ENCODE measurements around the gene BEST2.

- no peak for TF ChIP-seq ZFP3 (CRISPR knock-in tag; IDR thresholded peaks at IDR 0.05)
- TF ChIP-seq CREB5 (CRISPR knock-in tag; IDR thresholded peaks at IDR 0.05; ENCODE audit: low read depth), result no peak
- TF ChIP-seq GLIS3 (CRISPR knock-in tag; IDR thresholded peaks at IDR 0.05), result no peak
- TF ChIP-seq, protein P1, sequence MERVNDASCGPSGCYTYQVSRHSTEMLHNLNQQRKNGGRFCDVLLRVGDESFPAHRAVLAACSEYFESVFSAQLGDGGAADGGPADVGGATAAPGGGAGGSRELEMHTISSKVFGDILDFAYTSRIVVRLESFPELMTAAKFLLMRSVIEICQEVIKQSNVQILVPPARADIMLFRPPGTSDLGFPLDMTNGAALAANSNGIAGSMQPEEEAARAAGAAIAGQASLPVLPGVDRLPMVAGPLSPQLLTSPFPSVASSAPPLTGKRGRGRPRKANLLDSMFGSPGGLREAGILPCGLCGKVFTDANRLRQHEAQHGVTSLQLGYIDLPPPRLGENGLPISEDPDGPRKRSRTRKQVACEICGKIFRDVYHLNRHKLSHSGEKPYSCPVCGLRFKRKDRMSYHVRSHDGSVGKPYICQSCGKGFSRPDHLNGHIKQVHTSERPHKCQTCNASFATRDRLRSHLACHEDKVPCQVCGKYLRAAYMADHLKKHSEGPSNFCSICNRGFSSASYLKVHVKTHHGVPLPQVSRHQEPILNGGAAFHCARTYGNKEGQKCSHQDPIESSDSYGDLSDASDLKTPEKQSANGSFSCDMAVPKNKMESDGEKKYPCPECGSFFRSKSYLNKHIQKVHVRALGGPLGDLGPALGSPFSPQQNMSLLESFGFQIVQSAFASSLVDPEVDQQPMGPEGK (CRISPR knock-in tag; IDR thresholded peaks at IDR 0.05; ENCODE audit: borderline replicate concordance), result no peak
- no peak for TF ChIP-seq TOX (CRISPR knock-in tag; IDR thresholded peaks at IDR 0.05; ENCODE audit: borderline replicate concordance)
- TF ChIP-seq ZNF70 (CRISPR knock-in tag; IDR thresholded peaks at IDR 0.05), result no peak
Measured at GRCh38 chr19:12802267-12803106, 50.9 kb downstream of the BEST2 start.
